MCF 10A (cell line): ENCODE data around the gene ZNF710. TPM values are rescaled to one million over a fixed set of nuclear protein-coding genes. Genes with fewer than 3 reads are reported as not detected.

Experiments used
- BruUV-seq: library from RNA; stranded (reverse); fragments of 400-500 nt; replicated peaks from 2 replicates; lab custom pipeline; 2021; lab: Mats Ljungman, UMichigan
- CTCF ChIA-PET: fragments of 300-600 bp; sonication (Branson Sonifier 250); formaldehyde crosslinking; extraction: SDS; loops from one replicate; lab custom pipeline; 2021; ENCODE audit warnings: antibody characterized with exemption, inconsistent platforms; lab: Yijun Ruan, JAX
- POLR2A ChIA-PET: fragments of 300-600, 350-650 bp; sonication (Branson Sonifier 250); formaldehyde crosslinking; extraction: SDS; loops from one replicate; lab custom pipeline; 2020; ENCODE audit warnings: antibody characterized with exemption, inconsistent platforms; lab: Yijun Ruan, JAX
- DNase-seq: peaks from one replicate; pipeline ENCODE4 v3.0.0-alpha.2; 2018; ENCODE audit not compliant: unreplicated experiment
- H3K27ac Mint-ChIP-seq: one replicate; pipeline ENCODE4 v1.8.0; 2022; ENCODE audit warnings: mild to moderate bottlenecking, low read depth, mixed read lengths; ENCODE audit not compliant: unreplicated experiment
- H3K27me3 Mint-ChIP-seq: one replicate; pipeline ENCODE4 v1.8.0; 2022; ENCODE audit warnings: mixed read lengths; ENCODE audit not compliant: insufficient read depth, unreplicated experiment
- H3K36me3 Mint-ChIP-seq: one replicate; pipeline ENCODE4 v1.8.0; 2022; ENCODE audit warnings: mild to moderate bottlenecking, moderate library complexity, mixed read lengths; ENCODE audit not compliant: insufficient read depth, unreplicated experiment
- H3K4me1 Mint-ChIP-seq: one replicate; pipeline ENCODE4 v1.8.0; 2022; ENCODE audit warnings: mixed read lengths; ENCODE audit not compliant: insufficient read depth, unreplicated experiment
- H3K4me3 Mint-ChIP-seq: one replicate; pipeline ENCODE4 v1.8.0; 2022; ENCODE audit warnings: mild to moderate bottlenecking, moderate library complexity, mixed read lengths; ENCODE audit not compliant: unreplicated experiment
- H3K9me3 Mint-ChIP-seq: one replicate; pipeline ENCODE4 v1.8.0; 2022; ENCODE audit warnings: mixed read lengths; ENCODE audit not compliant: unreplicated experiment
- intact Hi-C: fragments of 100-400 bp; cut with micrococcal nuclease; formaldehyde crosslinking; loops from 2 replicates; pipeline ENCODE4 v1.14.1; 2022
- total RNA-seq: library from RNA; stranded (reverse); gene quantifications from 2 replicates; pipeline ENCODE4 v1.2.3, GENCODE V29; 2022
- TF ChIP-seq, protein P1 (sequence below): fragments of 200-600 bp; IDR thresholded peaks from one replicate; pipeline ENCODE4 v1.8.0; 2022; ENCODE audit warnings: antibody characterized with exemption, mild to moderate bottlenecking; ENCODE audit not compliant: unreplicated experiment

Gene ZNF710
- total RNA-seq, 1 experiment from 2014 or later: 27.3 TPM

DNA sequence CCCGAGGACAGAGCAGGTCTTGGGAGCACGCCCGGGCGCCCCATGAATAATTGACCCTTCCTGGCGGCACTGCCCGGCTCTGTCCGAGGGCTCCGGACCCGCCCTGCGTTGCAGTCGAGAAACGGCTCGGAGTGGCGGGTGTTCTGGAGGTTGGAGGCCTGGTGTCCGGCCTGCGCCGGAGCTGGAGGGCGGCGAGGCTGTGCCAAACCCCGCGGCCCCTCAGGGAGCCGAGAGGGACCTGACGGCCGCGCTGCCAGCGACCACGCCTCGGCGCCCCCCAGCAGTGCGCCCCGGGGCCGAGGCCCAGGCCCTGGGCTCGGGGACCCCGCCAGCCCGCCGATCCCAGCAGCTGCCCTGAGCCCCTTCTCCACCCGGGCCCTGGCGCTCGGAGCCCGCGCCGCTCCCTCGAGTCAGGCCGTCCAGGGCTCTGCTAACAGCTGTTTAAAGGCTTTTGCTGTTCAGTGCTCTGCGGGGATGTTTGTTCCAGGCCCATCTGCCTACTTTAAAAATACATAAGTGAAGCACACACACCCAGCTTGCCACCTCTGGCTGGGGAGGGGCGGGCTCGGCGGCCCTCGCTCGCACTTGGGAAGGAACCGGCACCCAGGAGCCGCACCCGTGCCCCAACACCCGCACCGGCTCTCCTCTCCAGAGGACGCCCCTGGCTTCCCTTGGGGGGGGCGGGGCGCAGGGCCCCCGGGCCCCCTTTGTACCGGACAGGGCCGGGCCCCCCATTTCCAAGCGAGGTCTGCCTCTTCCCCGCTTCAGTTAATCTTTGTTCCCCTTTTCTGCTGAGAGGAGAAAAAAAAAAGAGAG is 730 bp upstream of the ZNF710 start:
- TSS peak; percentile 46 for BruUV-seq
- CTCF ChIA-PET: interaction anchor here (0.6 to 3.4 kb wide), 5 partner anchors 66 to 328 kb away, joined by 3 to 20 read pairs (median 3); no protein-coding TSS in a partner anchor
- H3K27ac Mint-ChIP-seq: peak overlapping the region; percentile 93
- H3K9me3 Mint-ChIP-seq: no peaks in the 10 kb centered on the region
- POLR2A ChIA-PET: interaction anchor here (0.6 to 10.5 kb wide), 12 partner anchors 15 to 267 kb away, joined by 3 to 173 read pairs (median 4); partner anchors contain the start of genes AP3S2 and ARPIN
- no peaks in the 10 kb centered on the region for H3K27me3 Mint-ChIP-seq
- TF ChIP-seq, protein P1, sequence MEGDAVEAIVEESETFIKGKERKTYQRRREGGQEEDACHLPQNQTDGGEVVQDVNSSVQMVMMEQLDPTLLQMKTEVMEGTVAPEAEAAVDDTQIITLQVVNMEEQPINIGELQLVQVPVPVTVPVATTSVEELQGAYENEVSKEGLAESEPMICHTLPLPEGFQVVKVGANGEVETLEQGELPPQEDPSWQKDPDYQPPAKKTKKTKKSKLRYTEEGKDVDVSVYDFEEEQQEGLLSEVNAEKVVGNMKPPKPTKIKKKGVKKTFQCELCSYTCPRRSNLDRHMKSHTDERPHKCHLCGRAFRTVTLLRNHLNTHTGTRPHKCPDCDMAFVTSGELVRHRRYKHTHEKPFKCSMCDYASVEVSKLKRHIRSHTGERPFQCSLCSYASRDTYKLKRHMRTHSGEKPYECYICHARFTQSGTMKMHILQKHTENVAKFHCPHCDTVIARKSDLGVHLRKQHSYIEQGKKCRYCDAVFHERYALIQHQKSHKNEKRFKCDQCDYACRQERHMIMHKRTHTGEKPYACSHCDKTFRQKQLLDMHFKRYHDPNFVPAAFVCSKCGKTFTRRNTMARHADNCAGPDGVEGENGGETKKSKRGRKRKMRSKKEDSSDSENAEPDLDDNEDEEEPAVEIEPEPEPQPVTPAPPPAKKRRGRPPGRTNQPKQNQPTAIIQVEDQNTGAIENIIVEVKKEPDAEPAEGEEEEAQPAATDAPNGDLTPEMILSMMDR: no peak
- peaks cover 40% of the 10 kb centered on the region for H3K4me1 Mint-ChIP-seq
- no peak for DNase-seq
- intact Hi-C loops: loop anchor here (2.0 to 5.0 kb wide), 2 partner anchors 70 to 108 kb away; partner anchors contain the start of gene AP3S2
- peaks cover 7% of the 10 kb centered on the region for H3K36me3 Mint-ChIP-seq
- H3K4me3 Mint-ChIP-seq: peak overlapping the region; percentile 92

DNA sequence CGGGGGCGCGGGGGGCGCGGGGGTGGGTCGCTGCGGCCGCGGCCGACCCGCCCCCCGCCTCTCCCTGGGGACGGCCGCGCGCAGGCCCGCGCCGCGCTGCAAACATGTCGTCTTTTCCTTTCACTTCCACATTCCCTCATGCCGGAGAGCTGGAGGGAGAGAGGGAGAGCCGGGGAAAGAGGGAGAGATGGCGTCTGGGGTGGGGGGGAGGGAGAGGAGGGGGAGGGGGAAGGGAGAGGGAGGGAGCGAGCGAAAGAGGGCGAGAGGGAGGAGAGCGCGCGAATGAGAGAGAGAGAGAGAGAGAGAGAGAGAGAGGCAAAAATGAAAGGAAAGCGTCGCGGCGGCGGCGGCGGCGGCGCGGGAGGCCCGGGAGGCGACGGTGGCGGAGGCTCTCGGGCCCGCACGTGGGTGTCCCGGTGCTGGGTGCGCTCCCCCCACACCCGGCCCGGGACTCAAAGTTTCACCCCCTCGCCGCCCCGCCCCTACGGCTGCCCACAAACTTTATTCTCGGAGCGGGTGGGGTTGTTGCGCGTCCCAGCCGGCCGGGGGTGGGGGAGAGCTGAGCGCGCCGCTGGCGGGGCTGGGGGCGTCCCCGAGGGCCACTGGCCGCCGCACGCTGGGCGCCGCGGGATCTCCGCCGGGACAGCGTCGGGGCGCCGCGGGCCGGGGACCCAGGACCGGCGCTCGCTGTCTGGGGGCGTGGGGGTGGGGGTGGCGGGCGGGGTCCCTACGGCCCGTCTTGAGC is 731 bp downstream of the ZNF710 start:
- Mint-ChIP-seq H3K27ac (peak overlapping the region; percentile 93), H3K9me3 (no peaks in the 10 kb centered on the region), H3K4me1 (peaks cover 51% of the 10 kb centered on the region), H3K4me3 (peak overlapping the region; percentile 92), H3K27me3 (no peaks in the 10 kb centered on the region), H3K36me3 (peaks cover 7% of the 10 kb centered on the region)
- ChIA-PET CTCF (interaction anchor here (1.4 kb wide), 1 partner anchor 73 kb away, joined by 4 read pairs; no protein-coding TSS in a partner anchor), POLR2A (interaction anchor here (0.9 to 10.5 kb wide), 8 partner anchors 13 to 265 kb away, joined by 3 to 173 read pairs (median 16); partner anchors contain the start of genes AP3S2 and ARPIN)
- intact Hi-C loops: loop anchor here (2.0 to 5.0 kb wide), 2 partner anchors 69 to 110 kb away; partner anchors contain the start of gene AP3S2
- DNase-seq: peak; percentile 53
- no TSS peak for BruUV-seq
- TF ChIP-seq, protein P1: no peak

DNA sequence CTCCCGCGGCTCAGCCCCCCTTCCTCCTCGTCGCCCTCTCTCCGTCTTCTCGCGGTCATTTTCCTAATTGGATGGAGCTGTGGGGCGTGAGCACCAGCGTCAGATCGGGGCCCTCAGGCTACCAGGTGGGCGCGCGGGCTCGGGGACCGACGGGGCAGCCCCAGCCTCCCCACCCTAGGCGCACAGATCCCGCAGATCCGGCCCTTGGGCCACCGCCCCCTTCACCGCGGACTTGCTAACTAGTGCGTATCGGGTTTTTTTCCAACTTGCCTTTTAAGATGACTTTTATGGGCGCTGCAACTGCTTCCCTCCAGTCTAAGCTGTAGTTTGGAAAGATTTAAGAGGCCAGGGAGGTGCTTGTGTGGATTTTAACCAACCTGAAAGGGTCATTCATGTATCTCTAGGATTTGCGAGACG is 1.3 kb downstream of the ZNF710 start:
- CTCF ChIA-PET: interaction anchor here (1.4 to 2.5 kb wide), 2 partner anchors 73 to 104 kb away, joined by 4 to 10 read pairs; no protein-coding TSS in a partner anchor

More for the DNA sequence above, 1.3 kb downstream of the ZNF710 start:
- intact Hi-C loops: loop anchor here (5.0 kb wide), 1 partner anchor 110 kb away; the partner anchor contains the start of gene AP3S2
- TF ChIP-seq, protein P1: no peak
- Mint-ChIP-seq H3K9me3 (no peaks in the 10 kb centered on the region), H3K36me3 (peaks cover 7% of the 10 kb centered on the region), H3K4me1 (peaks cover 51% of the 10 kb centered on the region), H3K27ac (peak overlapping the region; percentile 93), H3K4me3 (peak overlapping the region; percentile 92), H3K27me3 (no peaks in the 10 kb centered on the region)
- BruUV-seq: no TSS peak
- POLR2A ChIA-PET: interaction anchor here (1.1 to 10.5 kb wide), 8 partner anchors 13 to 109 kb away, joined by 4 to 173 read pairs (median 10); partner anchors contain the start of genes AP3S2 and ARPIN
- peak; percentile 59 for DNase-seq
